GM12874 (cell line): ENCODE results near the gene PPP2R2B.

Experiments
- CTCF ChIP-seq: IDR thresholded peaks from 2 replicates; pipeline ENCODE4 v1.5.1; 2011; ENCODE audit warnings: low read depth, mild to moderate bottlenecking, control low read depth, low read length, moderate library complexity; ENCODE audit not compliant: insufficient read depth

Gene PPP2R2B

GRCh38 chr5:146721073-146721815 is 157.3 kb downstream of the PPP2R2B start:
- TF ChIP-seq CTCF, result no peak

DNA sequence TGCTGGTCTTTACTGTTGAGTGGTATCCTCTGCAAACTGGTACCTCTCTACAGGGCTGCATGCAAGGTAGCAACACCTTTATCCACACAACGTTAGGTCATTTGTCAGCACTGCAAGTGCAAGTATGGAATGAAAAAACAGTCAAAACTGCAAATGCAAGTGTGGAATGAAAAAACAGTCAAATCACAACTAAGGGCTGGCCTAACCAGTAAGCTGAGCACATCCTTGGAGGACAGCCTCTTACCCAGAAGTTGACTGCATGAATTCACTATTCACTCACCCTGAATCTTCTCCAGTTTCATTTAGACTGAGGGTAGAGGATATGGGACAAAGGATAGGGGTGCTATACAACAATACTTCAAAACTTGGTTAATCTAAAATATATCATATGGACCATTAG is 158.4 kb downstream of the PPP2R2B start:
- no peak for TF ChIP-seq CTCF

GRCh38 chr5:146719179-146719578 is 159.4 kb downstream of the PPP2R2B start:
- TF ChIP-seq CTCF, result no peak

DNA sequence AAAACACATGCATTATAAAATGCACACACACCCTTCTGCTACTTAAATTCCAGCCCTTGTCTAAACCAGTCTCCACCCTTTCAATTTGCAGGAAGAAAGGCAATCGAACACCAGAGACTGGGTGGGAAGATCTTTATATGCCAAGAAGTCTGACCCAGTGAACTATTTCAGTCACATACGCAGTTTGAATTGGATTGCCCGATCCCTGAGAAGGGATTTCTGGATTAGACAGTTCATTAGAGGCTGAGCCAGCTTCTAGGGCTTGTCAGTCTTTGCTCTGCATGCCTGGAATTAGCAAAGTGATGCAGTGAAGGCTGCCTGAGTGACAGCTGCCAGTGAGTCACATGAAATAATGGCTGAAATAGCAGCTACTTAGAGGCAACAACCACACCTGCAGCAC is 159.9 kb downstream of the PPP2R2B start:
- TF ChIP-seq CTCF, result no peak

DNA sequence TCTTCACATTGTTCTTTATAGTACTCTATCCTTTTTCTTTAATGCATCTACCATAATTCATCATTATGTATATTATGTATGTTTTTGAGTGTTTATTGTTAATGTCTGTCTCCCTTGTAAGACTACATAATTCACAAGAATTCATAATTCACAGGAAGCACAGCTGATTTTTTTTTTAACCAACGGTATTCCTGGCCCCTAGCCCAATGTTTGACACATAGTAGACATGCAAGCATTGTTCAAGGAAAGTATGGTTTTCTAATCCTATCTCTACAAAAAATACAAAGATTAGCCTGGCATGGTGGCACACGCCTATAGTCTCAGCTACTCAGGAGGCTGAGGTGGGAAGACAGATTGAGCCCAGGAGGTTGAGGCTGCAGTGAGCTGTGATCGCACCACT is 160.6 kb downstream of the PPP2R2B start:
- no peak for TF ChIP-seq CTCF

- TF ChIP-seq CTCF, result no peak
Observed at GRCh38 chr5:146716636-146717035, 161.9 kb downstream of the PPP2R2B start.

DNA sequence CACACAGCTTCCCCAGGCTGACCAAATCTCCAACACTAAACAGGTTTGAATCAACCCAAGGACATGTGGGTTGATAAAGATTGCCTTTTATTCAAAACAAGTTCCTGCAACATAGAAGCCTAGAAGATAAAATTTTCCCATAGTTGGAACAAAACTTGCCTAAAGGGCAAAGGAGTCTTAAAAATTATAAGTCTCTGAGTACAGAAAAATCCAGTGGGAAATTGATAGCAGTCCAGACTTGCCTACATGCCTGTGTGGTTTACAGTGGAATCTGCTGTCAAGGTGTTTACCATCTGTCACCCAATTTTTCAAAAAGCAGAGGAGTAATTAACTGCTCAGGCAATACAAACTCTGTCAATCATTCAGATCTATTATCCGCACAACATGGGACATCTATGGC is 168.2 kb downstream of the PPP2R2B start:
- no peak for TF ChIP-seq CTCF
